ENCODE measurements around the gene PCDHGA10.
"Not testable (repeated sequence)": the region's sequence is repeated elsewhere in the genome, so short reads cannot be mapped to it uniquely, and the experiment has no call there.

Gene PCDHGA10

GRCh38 chr5:141422742-141423291 is 10.0 kb downstream of the PCDHGA10 start:
- no peak for DNase-seq

DNA sequence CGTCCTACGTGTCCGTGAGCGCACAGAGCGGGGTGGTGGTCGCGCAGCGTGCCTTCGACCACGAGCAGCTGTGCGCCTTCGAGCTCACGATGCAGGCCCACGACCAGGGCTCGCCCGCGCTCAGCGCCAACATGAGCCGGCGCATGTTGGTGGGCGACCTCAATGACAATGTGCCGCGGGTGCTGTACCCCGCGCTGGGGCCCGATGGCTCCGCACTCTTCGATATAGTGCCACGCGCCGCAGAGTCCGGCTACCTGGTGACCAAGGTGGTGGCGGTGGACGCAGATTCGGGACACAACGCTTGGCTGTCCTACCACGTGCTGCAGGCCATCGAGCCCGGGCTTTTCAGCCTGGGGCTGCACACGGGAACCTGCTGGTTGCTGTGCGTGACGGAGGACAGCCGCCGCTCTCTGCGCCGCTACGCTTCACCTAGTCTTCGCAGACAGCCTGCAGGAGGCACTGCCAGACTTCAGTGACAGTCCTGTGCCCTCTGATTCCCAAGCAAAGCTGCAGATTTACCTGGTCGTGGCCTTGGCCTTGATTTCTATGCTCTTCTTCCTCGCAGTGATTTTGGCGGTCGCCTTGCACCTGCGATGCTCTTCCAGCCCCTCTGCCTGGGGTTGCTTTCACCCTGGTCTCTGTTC is 15.1 kb downstream of the PCDHGA10 start:
- DNase-seq = no peak

DNA sequence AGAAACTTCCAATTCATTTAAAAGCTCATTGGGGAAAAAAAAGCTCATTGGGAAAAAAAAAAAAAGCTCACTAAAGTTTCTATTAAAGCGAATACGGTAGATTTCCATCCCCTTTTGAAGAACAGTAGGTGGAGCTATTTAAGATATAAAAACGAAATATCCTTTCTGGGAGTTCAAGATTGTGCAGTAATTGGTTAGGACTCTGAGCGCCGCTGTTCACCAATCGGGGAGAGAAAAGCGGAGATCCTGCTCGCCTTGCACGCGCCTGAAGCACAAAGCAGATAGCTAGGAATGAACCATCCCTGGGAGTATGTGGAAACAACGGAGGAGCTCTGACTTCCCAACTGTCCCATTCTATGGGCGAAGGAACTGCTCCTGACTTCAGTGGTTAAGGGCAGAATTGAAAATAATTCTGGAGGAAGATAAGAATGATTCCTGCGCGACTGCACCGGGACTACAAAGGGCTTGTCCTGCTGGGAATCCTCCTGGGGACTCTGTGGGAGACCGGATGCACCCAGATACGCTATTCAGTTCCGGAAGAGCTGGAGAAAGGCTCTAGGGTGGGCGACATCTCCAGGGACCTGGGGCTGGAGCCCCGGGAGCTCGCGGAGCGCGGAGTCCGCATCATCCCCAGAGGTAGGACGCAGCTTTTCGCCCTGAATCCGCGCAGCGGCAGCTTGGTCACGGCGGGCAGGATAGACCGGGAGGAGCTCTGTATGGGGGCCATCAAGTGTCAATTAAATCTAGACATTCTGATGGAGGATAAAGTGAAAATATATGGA is 17.7 kb downstream of the PCDHGA10 start, which contains the start of gene PCDHGA12:
PCDHGA12 (plus strand) TSS at position 176 of the 782 bp plus-strand sequence; CDS start at position 429, 253 bp downstream.
- peak; percentile 88 for DNase-seq

- peak; percentile 37 for DNase-seq
These were observed 18.5 kb downstream of the PCDHGA10 start for GRCh38 chr5:141431286-141431685.

DNA sequence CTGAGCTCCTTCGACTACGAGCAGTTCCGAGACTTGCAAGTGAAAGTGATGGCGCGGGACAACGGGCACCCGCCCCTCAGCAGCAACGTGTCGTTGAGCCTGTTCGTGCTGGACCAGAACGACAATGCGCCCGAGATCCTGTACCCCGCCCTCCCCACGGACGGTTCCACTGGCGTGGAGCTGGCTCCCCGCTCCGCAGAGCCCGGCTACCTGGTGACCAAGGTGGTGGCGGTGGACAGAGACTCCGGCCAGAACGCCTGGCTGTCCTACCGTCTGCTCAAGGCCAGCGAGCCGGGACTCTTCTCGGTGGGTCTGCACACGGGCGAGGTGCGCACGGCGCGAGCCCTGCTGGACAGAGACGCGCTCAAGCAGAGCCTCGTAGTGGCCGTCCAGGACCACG is 19.5 kb downstream of the PCDHGA10 start:
- not testable (repeated sequence) for DNase-seq

DNA sequence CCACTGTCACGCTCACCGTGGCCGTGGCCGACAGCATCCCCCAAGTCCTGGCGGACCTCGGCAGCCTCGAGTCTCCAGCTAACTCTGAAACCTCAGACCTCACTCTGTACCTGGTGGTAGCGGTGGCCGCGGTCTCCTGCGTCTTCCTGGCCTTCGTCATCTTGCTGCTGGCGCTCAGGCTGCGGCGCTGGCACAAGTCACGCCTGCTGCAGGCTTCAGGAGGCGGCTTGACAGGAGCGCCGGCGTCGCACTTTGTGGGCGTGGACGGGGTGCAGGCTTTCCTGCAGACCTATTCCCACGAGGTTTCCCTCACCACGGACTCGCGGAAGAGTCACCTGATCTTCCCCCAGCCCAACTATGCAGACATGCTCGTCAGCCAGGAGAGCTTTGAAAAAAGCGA is 19.9 kb downstream of the PCDHGA10 start:
- not testable (repeated sequence) for DNase-seq

GRCh38 chr5:141434006-141434405 is 21.2 kb downstream of the PCDHGA10 start:
- no peak for DNase-seq

DNA sequence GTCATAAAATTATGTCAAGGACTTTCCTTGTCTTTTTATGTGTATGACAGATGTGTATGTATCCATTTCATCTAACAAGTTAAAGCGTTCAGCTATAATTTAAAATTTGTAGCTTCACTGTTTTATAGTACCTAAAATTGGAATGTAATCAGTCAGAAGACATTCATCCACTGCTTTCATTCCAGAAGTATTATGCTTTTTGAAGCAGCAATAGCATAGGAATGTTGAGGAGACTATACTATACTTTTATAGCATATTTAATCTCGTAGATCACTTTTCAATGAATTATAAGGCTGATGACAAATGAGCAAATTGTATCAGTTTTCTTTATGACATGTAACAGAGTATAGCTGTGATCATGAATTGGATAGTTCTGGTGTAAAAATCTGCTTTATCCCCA is 24.4 kb downstream of the PCDHGA10 start:
- no peak for DNase-seq

- no peak for DNase-seq
These were observed 26.8 kb downstream of the PCDHGA10 start for GRCh38 chr5:141439411-141440141.

- DNase-seq = no peak
These were observed 27.6 kb downstream of the PCDHGA10 start for GRCh38 chr5:141440341-141440740.

- no peak for DNase-seq
These were observed 28.9 kb downstream of the PCDHGA10 start for GRCh38 chr5:141441571-141442170.

- DNase-seq = no peak
These were observed 52.6 kb downstream of the PCDHGA10 start for GRCh38 chr5:141465351-141465750.

All from hematopoietic multipotent progenitor cell treated with erythropoietin and hydrocortisone succinate and interleukin-3 and kit ligand, for 4 days (in vitro differentiated cells).